BE2C (cell line): ENCODE measurements around the gene CMIP.

Source experiments
- DNase-seq: peaks from one replicate; pipeline ENCODE4 v3.0.0-alpha.2; 2020
- H3K27me3 ChIP-seq: fragments of 250-450 bp; sonication (Bioruptor Pico); 2 replicates; pipeline ENCODE4 v1.5.1; 2020; ENCODE audit warnings: mild to moderate bottlenecking
- H3K36me3 ChIP-seq: fragments of 250-450 bp; sonication (Bioruptor Pico); 2 replicates; pipeline ENCODE4 v1.5.1; 2020; ENCODE audit warnings: mild to moderate bottlenecking
- H3K4me1 ChIP-seq: fragments of 250-450 bp; sonication (Bioruptor Pico); 2 replicates; pipeline ENCODE4 v1.5.1; 2020
- H3K4me3 ChIP-seq: 2 replicates; pipeline ENCODE4 v1.5.1; 2011; ENCODE audit warnings: low read depth, low read length
- H3K9me3 ChIP-seq: fragments of 250-450 bp; sonication (Bioruptor Pico); 2 replicates; pipeline ENCODE4 v1.5.1; 2020
- TF ChIP-seq, protein P1 (sequence below): IDR thresholded peaks from 2 replicates; pipeline ENCODE4 v1.5.1; 2012; ENCODE audit warnings: mild to moderate bottlenecking, low read depth, low read length

Gene CMIP

DNA sequence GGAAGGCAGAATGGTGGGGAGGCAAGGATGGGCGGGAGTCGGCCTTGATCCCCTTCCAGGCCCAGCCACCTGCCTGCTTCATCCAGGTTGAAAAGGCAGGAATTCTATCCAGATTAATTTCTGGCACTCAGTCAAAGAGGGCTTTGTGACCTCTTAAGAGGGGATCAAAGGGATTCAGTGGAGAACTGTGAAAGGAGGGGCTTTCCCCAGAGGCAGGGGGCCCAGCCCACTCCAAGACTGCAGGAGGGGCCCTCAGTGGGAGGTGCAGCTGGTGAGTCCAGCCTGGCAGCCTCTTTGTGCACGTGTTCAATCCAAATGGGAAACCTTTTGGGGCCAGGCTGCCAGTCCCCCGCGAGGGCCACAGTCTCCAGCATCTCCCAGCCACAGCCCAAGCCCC lies 186.0 kb downstream of the CMIP start:
- no peaks in the 10 kb centered on the region for H3K27me3 ChIP-seq
- H3K4me1 ChIP-seq = peaks cover 6% of the 10 kb centered on the region
- no peak for DNase-seq
- H3K4me3 ChIP-seq = no peak overlapping the region
- TF ChIP-seq, protein P1, sequence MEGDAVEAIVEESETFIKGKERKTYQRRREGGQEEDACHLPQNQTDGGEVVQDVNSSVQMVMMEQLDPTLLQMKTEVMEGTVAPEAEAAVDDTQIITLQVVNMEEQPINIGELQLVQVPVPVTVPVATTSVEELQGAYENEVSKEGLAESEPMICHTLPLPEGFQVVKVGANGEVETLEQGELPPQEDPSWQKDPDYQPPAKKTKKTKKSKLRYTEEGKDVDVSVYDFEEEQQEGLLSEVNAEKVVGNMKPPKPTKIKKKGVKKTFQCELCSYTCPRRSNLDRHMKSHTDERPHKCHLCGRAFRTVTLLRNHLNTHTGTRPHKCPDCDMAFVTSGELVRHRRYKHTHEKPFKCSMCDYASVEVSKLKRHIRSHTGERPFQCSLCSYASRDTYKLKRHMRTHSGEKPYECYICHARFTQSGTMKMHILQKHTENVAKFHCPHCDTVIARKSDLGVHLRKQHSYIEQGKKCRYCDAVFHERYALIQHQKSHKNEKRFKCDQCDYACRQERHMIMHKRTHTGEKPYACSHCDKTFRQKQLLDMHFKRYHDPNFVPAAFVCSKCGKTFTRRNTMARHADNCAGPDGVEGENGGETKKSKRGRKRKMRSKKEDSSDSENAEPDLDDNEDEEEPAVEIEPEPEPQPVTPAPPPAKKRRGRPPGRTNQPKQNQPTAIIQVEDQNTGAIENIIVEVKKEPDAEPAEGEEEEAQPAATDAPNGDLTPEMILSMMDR = no peak
- H3K36me3 ChIP-seq = no peaks in the 10 kb centered on the region
- H3K9me3 ChIP-seq = no peaks in the 10 kb centered on the region

DNA sequence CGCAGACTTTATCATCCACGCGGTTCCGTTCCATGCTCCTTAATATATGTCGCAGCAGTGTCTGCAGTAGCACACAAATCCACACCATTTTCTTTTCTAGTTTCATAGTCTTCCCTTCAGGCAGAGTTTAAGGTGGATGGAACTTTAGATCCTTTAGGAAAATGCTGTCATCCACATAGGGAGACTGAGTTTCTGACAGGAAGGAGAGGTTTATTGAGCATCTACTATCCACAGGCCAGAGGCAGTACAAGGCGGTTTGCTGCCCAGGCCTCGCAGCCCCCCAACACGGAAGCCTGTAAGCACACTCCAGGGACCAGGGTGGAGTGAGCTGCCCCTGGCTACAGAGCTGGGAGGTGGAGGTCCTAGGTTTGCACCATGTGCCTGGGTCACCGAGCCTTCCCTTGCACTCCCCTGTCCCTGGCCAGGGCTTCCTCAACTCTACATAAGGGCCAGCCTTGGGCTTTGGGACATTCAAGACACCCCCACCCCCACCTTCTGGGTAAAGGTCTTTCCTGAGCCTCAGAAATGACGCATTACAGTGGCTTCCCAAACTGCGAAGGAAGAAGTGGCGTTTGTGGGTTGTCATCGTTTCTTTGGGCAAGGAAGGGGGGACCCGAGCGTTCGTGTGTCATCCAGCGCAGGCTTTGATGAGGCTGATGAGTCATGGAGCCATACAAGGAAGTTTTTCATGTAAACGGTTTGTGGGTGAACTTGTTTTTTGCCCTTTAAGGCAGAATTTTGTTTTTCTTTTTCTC lies 188.0 kb downstream of the CMIP start:
- H3K4me1 ChIP-seq = peaks cover 6% of the 10 kb centered on the region
- TF ChIP-seq, protein P1 = no peak
- H3K36me3 ChIP-seq = no peaks in the 10 kb centered on the region
- no peak for DNase-seq
- no peaks in the 10 kb centered on the region for H3K27me3 ChIP-seq
- H3K4me3 ChIP-seq = no peak overlapping the region
- no peaks in the 10 kb centered on the region for H3K9me3 ChIP-seq

DNA sequence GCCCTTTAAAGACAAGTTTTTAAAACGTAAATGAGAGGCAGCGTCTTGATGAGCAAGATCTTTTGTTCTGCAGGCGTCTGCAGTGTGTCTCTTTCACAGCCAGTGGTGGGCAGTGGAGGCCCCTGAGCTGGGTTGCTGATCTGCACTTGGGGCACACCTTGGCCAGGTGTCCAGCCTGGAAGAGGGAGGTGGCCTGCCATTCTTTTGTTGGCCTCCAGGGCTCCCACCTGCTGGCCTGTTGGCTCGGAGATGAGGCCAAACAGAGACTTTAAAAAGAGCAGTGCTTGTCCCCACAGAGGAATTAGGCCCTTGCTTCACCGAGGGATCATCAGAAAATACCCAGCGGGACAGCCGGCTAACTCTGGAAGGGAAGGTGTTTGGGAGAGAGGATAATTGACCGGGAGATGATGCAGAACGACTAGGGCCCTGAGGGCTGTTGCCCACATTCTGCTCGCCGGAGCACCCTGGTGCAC lies 188.6 kb downstream of the CMIP start:
- Histone ChIP-seq H3K9me3 (no peaks in the 10 kb centered on the region), H3K4me1 (peaks cover 6% of the 10 kb centered on the region), H3K4me3 (no peak overlapping the region), H3K27me3 (no peaks in the 10 kb centered on the region), H3K36me3 (no peaks in the 10 kb centered on the region)
- TF ChIP-seq, protein P1 = no peak
- DNase-seq = no peak

DNA sequence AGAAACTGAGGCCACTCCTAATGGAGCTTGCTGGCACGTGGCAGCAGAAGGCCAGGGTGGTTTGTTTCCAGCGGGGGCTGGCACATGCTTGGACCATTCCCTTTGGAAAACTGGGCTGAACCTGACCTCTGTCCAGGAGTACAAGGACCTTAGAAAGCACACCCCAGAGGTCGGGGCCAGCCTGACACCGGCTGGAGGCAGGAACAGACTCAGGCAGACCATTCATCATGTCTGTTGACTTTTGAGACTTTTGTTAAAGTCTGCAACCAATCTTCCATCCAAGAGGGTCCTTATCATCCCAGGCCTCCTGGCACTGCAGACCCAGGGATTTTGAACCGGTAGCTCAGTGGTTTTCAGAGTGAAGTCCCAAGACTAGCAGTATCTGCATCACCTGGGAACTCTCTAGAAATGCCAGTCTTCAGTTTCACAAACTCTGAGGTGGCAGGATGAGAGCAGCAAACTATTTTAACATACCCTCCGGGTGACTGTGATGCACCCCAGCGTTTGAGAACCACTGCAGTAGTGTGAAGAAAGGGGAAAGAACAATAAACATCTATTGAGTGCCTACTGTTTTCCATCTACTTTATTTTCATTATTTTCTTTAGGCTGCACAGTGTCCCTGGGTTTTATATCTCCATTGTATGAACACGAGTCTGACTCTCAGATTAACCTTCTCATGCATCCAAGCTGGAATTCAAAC lies 189.2 kb downstream of the CMIP start:
- H3K4me3 ChIP-seq = no peak overlapping the region
- H3K4me1 ChIP-seq = peaks cover 6% of the 10 kb centered on the region

DNA sequence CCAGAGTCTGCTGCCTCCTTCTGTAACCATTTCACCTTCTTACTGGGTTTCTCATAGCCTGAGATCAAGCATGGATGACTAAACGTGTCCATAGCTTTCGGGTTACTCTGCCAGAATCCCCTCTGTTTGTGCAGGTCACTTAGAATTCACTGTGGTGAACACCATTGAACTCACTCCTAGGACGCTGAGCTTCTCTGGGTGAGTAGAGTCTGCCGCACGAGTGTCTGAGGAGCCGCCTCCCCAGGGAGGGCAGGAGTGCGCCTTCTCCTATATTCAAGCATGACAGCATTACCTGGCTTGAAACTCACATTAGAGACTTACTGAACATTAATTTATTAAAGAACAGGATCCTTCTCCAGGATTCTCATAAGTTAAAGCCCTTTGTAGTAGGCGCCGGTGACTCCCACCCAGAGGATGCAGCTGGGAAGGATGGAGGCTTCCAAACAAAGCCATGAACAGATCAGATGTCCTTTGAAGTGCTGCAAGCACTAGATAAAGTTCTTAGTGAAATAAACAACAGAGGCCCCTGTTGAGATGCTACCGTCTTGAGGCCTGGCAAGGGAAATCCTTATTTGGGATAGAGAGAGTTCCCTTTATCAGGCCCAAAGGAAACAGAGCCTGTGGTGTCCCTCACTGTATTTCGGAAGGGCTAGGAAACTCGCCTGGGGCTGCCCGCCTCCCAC lies 189.9 kb downstream of the CMIP start:
- TF ChIP-seq, protein P1 = no peak
- Histone ChIP-seq H3K9me3 (no peaks in the 10 kb centered on the region), H3K4me1 (peaks cover 6% of the 10 kb centered on the region), H3K36me3 (no peaks in the 10 kb centered on the region), H3K4me3 (no peak overlapping the region), H3K27me3 (no peaks in the 10 kb centered on the region)
- no peak for DNase-seq

More for the DNA sequence above, 189.2 kb downstream of the CMIP start:
- Histone ChIP-seq H3K36me3 (no peaks in the 10 kb centered on the region), H3K9me3 (no peaks in the 10 kb centered on the region), H3K27me3 (no peaks in the 10 kb centered on the region)
- TF ChIP-seq, protein P1 = no peak
- DNase-seq = no peak
